COLO668 (cell line): ENCODE data around the gene LRRN2.

Experiments
- DNase-seq: peaks from one replicate; lab custom pipeline; 2025; ENCODE audit not compliant: unreplicated experiment; lab: John Stamatoyannopoulos, UW

Gene LRRN2

DNA sequence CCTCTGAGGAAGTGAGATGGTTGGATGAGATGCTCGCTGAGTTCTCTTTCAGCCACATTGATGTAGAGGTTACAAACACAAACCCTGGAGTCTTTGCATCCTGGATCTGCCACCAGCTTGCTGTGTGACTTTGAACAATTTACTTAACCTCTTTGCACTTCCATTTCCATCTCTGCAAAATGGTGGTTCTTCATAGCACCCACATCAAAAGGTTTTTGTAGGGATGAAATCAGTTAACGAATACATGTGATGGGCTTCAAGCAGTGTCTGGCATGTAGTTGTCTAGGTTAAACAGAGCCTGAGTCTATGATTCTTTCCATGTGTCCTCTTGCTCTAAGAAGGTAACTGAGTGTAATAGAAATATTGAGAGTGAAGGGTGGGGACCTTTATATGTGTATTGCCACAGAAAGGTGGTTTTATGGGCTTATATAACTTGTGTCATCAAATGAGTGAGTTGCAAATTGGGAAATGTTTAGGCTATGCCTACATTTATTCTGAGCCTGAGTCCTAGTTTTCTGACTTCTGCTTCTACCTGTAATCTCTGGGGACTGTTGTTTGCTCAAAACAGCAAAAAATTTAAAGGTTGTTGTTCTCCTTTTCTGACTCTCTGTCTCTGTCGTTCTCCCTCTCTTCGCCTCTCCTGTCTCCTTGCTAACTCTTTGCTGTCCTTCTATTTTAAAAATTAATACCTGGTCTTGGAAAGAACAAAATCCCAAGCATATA lies 27.3 kb upstream of the LRRN2 start:
- DNase-seq = no peak

DNA sequence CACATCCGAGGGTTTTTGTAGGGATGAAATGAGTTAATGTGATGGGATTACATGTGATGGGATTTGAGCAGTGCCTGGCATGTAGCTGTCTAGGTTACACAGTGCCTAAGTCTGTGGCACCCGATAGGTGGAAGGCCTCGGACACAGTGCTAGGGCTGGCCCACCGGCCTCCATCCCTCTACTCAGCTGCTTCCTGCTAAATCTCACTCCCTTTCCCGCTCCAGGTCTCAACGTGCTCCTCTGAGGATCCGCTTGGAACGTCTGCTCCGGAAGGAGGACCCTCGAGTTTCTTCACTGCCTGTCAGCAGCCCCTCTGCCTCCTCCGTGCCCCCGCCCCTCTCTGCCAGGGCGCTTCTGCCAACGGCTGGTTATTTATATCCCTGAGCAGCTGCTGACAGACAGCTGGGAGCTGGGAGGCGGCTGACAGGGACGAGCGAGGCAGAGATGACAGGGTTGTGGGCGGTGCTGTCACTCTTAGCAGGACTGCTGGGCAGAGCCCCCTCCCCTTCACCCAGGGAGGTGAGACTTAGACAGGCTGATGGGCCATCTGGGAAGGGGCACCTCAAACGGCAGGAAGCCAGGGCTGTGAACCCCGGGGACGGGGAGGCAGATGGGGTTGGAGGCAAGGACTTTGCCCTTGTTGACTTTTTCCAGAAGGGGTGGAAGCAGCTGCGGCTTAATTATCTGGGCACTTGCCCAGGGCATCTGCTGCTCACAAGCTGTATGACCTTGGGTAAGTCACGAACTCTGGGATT lies 26.6 kb upstream of the LRRN2 start:
- peak; percentile 92 for DNase-seq

DNA sequence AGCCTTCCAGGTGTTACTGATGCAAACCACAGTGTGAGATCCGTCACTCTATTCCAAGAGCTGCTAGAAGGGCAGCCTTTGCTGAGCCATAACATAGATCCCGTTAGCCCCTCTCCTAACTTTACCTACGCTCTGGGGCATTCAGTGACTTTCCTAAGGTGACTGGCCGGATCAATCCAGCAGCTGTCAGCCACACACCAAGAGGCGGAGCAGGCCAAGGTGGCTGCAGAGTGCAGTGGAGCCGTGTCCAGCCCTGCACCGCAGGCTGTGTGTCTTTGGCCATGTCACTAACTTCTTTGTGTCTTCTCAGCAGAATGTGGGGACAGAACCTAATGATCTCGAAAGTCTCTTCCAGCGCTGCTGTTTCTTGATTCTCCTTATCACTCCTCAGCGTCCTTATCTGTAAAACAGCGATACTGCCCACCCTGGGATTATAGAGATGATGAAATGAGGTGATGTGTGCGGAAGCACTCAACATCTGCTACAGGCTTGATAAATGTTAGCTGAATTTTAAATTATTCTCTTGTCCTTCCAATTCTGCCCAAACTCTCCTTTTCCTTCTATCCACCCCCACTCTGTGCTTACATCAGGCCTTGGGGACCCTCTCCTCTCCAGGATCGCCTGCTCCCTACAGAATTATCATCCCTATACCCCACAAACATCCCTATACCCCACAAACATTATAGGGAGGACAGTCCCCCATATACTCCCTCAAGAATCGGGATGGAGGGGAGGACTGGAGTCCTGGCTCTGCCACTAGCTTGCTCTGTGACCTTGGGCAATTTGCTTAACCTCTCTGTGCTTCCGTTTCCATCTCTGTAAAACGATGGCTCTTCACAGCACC lies 25.8 kb upstream of the LRRN2 start:
- DNase-seq = no peak

DNA sequence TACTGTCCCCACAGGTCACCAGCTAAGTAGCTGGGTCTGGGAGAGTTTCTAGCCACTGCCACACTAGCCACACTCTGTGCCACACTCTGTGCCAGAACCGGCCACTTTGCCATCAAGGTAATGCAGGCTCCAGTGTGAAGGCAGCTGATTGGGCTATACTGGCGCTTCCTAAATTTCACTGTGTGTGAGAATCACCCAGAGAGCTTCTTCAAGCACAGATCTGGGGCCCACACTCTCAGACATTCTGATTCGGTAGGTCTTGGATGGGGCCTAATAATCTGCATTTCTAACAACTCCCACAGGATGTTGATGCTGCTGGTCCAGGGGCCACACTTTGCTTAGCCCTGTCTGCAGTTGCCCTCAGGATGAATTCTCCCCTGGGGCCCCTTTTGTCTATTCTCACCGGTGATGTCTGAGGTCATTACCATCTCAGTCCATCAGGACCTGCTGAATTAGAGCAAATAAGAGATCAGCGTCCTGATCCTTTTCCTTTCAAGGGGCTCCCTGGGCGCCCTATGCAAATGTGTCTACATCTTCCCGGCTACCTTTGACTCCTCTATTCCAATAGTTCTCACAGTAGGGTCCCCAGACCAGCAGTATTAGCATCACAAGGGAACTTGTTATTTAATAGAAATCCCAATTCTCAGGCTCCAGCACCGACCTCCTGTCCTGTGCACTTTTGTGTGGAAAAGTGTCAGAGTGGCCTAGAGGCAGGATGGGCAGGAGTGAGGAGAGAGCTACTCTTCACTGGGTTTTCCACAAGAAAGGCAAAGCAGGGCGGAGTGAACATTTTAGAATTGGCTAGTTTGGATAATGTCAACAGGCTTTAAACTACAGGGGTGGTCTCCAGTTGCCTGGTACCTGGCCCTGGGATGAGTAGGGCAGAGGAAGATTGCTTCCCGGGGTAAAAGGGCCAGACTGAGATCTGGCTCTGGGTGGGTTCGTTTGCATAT lies 24.7 kb upstream of the LRRN2 start:
- no peak for DNase-seq

DNA sequence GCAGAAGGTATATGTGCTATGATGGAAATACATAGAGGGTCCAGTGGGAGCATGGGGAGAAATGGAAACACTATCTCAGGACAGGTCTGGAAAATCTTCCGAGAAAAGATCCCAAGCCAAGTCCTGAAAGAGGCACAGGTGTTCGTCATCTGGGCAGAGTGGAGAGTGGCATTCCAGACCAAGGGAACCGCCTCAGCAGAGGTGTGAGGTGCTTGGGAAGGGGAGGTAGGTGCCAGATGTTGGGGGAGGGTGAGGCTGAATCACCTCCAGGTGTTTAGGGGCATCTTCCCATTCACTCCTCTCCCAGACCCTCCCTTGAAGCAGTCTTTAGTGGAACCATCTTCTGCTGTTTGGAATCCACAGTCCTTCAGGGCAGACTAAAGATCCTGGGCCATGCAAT lies 23.5 kb upstream of the LRRN2 start:
- DNase-seq = no peak

DNA sequence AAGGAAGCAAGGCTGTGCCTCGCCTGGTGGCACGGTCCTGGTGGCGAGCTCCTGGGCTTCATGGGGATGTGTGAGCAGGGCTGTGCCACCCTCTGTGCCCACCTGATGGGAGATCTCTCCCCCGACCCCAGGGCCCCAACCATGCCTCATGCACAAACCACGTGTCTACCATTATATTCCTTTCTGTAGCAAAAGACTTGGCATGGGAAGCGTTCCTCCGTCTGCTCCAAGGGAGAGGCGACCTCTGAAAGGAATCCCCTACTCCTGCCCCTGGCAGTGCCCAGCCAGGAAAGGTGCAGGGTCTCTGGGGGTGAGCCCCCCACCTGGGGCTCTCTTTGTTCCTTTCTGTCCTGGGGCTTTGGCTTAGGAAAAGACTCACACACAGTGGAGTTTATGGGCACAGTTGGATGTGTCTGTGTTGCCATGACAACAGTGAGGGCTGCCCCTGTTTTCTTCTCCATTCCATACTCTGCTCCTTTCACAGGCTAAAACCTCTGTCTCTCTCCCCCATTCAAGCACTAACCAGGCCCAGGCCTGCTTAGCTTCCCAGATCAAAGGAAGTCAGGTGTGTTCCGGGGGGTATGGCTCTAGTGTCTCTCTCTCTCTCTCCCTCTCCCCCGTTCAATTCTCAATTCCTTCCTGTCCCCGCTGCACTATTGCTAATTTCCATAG lies 21.4 kb upstream of the LRRN2 start:
- DNase-seq = no peak

DNA sequence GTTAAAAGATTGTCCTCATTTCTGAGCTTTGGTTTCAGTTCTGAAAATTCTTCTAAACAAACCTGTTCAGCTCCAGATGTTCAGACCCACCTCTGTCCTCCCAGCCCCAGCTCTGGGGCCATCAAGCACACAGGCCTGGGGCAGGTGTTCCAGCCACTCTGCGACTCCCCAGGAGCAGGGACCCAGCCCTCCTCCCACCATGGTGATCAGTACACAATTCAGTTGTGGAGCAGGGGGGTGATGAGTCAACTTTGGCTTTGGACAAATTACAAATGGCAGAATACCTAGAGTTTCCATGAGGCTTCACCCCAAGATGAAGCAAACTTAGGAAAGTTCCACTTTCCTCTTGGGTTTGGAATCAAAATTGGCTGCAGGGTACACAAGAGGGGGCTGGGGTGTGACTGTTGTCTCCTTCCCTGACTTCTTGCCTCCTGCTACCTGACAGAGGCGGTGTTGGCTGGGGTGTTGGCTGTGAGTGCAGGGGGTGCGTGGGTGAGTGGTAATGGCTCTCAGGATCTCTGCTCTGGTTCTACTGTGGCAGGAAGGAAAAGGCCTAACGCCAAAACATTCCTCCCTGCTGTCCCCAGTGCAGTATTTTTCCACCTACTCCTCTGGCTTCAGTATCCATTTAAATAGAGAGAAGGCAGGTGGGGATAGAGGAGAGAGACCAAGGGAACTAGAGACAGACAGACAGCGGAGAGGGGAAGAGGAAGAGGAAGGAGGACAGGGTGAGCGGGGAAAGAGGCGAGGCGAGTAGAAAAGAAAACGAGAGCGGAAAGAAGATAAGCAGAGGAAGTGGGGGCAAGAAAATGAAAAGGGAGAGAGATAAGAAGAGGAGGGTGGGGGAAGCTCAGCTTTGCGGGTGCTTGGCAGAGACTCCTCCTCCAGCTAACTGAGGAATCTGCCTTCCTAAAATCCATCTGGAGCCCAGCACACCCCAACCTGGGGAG lies 20.6 kb upstream of the LRRN2 start:
- DNase-seq = no peak

DNA sequence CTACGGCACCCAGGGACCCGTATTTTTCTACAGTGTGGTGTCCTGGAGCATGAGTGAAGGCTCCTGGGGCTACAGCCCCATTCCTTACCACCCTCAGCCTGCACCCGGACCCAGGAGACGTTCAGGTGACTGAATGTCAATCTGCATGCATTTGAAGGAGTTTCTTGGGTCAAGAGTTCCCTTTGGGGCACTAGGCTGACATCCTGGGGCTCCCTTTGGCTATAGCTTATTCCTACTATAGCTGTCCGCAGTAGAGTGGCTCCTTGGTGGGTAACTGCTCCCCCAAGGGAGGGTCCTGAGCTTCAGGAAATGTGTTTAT lies 19.9 kb upstream of the LRRN2 start:
- no peak for DNase-seq

DNA sequence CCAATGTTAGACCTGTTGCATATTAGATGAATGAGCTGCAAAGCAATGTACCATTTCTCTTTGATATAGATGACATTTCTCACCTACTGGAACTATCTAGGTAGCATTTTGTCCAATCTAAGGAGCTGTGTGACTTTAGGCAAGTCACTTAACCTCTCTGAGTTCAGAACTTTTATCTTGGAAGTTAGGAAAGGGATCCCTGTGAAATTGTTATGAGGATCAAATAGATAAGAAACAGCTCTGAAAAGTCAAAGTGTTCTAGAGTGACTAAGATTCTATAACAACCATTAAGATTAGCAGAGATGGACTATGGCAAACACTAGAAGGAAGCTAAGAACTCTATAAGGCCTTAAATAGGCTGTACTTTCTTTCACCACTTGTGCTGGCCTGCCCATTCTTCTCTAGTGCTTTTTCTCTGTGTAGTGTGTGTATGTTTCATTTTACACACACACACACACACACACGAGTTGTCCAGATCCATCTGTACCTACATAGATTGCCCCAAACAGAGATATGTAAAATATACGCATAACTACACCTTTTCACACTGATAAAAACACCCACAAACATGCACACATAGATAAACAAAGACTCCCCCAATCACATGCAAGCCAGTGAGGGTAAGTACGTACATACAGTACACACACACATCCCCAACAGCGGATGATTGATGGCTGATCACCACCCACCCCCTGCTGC lies 19.4 kb upstream of the LRRN2 start:
- DNase-seq = no peak

DNA sequence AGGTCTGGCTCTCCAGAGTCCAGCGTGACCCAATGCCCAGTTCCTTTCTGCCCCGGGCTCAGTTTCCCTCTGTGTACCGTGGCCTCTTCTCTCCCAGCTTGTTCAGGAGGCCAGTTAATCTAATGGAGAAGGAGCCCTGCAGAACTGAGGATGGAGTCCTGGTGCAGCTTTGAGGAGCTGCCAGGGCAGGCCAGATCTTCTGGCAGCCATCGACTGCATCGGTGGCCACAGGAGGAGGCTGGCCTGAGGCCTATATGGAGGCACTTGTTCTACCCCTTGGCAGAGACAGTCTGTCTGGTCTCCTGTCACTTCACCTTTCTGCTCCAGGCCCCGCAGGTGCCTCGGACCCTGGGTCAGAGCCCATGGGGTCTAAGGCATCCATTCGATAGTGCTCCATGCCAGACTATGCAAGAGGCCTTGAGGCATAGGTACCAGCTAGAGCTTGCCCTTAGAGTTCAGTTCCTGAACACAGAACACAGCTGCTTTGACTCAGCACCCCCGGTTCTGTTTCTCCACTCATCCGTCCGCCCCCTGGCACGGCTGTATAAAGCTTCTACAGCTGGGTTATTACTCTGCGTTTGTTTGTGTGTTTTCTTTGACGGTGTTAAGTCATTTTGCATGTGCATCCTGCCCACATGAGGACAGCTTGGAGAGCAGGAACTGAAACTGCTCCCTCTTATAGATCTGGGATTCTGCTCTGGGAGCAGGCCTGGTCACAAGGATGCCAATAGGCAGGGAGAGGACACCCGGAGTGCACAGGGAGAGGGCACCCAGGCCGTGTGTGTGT lies 18.5 kb upstream of the LRRN2 start:
- DNase-seq = no peak

DNA sequence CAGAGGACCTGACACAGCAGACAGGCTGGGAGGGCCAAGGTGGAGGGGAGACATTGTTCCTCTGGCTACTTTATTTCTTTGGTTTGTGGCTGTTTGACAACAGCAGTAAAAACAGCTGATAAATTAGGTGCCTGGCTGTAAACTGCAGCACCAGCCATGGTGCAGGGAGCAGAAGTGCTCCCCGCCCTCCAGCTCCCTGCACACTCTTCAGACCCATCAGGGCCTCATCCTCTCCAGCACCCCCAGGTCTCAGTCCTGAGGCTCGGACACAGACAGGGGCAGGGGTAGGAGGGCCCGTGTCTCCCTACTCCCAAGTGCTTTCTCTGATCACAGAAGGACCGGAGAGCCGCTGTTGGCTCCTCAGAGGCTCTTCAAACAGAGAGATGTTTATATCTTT lies 17.7 kb upstream of the LRRN2 start:
- no peak for DNase-seq

DNA sequence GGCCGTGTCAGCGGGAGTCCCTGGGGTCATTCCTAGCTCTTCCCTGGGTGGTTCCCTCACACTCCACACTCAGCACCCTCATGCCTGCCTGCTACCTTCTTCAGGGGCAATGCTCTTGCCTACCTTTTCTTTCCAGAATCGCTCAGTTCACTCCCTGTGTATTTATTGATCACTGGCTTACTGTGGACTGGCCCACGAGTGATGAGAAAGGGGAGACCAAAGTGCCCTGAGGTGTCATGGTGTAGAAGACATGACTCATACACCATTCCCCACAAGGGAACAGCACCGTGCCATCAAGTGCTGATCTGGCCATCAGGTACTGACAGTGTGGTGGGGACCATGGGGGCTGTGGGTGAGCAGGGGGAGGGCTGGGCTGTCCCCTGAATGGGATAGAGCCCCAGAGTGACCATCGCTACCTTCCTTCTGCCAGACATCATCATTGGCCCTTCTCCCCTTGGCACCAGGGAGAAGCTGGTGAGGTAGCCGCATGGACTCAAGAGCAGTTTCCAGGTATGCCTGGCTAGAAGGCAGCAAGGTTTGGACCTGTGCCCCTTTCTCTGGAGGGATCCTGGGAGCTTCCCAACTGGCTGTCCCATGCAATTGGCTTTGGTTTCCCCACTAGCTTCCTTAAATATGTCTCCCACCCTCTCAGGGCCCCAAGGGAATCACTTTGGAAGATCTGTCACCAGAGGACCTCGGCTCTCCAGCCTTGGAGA lies 17.2 kb upstream of the LRRN2 start:
- DNase-seq = no peak

DNA sequence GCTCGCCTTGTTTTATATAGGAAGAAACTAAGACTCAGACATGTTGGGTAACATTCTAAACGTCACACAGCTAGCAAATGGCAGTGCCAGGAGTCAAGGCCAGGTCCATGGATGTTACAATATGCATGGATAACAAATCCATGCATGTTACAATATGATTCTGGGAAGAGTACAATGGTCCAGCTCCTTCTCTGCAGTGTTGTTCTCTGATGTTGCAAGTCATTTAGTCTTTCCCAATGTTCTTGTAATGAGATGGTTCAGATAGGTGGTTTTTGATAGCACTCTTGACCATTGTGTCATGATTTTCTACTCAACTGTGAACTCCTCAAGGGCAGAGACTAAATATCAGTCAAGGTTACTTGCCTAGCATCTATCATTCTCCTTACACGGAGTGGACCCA lies 15.7 kb upstream of the LRRN2 start:
- no peak for DNase-seq

DNA sequence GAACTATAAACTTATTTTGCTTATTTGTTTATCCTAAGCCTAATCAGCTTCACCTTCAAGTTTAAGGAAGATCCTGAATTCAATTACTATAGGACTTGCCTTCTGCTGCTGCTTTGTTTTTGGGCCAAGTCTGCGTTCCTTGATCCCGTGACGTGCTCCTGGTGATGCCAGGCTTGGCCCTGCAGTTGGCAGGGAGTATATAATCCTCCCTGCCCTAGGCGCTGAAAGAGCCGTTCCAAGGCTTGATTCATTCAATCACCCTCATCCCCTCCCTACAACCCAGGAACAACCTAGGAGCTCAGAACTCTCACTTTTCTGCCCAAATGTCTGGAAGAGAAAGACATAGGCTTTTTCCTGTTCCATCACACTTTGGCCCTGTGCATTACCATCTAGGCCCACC lies 12.4 kb upstream of the LRRN2 start:
- no peak for DNase-seq

DNA sequence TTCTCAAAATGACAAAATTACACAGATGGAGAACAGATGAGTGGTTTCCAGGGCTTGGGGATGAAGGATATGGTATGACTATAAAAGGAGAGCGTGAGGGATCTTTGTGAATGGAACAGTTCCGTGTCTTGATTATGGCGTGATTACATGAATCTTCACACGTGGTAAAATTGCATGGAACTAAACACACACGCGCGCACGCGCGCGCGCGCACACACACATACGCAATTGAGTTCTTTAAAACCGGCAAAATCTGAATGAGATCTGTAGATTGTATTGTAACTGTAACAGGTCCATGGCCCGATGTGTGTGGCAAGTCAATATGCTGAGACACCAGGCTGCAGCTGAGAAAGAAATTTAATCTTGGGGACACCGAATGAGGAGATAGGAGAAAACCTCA lies 11.1 kb upstream of the LRRN2 start:
- no peak for DNase-seq

DNA sequence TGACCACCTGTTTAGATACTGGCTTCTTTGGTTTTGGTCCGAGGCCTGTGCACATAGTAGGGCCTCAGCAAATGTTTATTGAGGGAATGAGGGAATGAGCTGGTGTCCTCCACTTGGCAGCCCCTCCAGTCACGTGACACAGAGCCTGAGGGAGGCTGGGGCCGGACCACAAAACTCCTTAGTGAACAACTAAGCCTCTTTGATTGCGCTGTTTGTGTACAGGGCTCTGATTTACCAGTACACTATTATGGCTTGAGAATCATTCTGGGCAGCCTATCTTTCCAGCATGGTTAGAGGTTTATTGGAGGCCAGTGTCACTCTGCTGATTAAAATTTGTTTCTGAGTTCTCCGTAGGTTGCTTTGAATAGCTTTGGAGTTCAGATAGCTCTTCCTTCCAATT lies 10.2 kb upstream of the LRRN2 start:
- DNase-seq = no peak

DNA sequence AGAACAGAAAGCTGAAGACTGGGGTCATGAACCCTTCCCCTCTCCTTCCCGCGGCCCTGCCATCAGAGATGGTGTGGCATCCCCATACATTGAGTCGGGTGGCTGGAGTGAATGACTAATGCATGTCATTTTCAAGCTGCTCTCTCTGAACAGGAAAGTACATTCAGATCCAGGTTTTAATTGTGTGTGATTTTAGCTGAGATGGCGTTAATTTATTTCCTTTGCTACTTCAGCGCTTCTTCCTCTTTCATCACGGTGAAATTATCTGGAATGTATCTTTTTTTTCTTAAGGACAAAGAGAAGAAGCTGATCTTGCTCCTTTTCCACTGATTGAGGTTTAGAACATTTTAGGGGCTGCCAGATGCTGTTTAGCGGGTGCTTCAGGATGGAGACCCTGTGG lies 8.6 kb upstream of the LRRN2 start:
- no peak for DNase-seq
